ENCODE measurements around the gene ALDH1L1. TPM values are rescaled to one million over a fixed set of nuclear protein-coding genes. Genes with fewer than 3 reads are reported as not detected.
A peak's percentile ranks its signal among the peaks of the same experiment; 100 is the strongest.

Gene ALDH1L1
- total RNA-seq, 1 experiment from 2014 or later, result not detected

DNA sequence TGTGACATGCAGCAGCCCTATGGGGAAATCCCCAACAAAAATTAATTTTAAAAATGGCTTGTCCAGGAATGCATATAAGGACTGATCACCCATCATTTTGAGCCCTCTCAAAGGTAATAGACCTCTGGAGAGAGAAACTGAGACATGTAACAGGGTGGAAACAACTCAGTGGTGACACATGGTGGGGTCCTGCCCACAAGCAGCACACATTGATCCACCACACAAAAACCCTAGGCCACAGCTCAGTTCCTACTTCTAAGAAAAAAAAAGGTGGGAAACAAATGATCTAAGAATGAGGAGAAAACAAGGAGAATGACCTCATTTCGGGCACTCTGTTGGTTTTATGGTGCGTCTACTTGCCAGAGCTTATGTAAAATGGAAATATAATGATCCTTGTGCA lies 94.5 kb downstream of the ALDH1L1 start:
- no peaks in the 10 kb centered on the region for H3K27me3 ChIP-seq (ENCODE audit: low read length)
- no peaks in the 10 kb centered on the region; the same call in 1 of the 2 replicates for H3K36me3 ChIP-seq (ENCODE audit: low read depth, low read length)
- H3K9me2 ChIP-seq (replicated peaks; ENCODE audit: low read length), result no peaks in the 10 kb centered on the region
- no peak for TF ChIP-seq EZH2 (IDR thresholded peaks at IDR 0.05; ENCODE audit: low read length, unreplicated experiment)
- TF ChIP-seq, protein P1, sequence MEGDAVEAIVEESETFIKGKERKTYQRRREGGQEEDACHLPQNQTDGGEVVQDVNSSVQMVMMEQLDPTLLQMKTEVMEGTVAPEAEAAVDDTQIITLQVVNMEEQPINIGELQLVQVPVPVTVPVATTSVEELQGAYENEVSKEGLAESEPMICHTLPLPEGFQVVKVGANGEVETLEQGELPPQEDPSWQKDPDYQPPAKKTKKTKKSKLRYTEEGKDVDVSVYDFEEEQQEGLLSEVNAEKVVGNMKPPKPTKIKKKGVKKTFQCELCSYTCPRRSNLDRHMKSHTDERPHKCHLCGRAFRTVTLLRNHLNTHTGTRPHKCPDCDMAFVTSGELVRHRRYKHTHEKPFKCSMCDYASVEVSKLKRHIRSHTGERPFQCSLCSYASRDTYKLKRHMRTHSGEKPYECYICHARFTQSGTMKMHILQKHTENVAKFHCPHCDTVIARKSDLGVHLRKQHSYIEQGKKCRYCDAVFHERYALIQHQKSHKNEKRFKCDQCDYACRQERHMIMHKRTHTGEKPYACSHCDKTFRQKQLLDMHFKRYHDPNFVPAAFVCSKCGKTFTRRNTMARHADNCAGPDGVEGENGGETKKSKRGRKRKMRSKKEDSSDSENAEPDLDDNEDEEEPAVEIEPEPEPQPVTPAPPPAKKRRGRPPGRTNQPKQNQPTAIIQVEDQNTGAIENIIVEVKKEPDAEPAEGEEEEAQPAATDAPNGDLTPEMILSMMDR (conservative IDR thresholded peaks at IDR 0.05; ENCODE audit: low read depth, low read length), result no peak
- TF ChIP-seq EZH2phosphoT487 (IDR thresholded peaks at IDR 0.05; ENCODE audit: borderline replicate concordance, low read length), result no peak
- ATAC-seq (no peak), DNase-seq (no peak)
- no peak overlapping the region for H2AFZ ChIP-seq (ENCODE audit: low read length)
- no peak overlapping the region for H3K27ac ChIP-seq (ENCODE audit: low read length)
- no TSS peak for BruUV-seq (replicated peaks)
- peaks cover 11% of the 10 kb centered on the region for H3K4me1 ChIP-seq (ENCODE audit: insufficient read depth, low read length)
- no peak overlapping the region for H3K4me3 ChIP-seq (ENCODE audit: low read length)
- no peak overlapping the region for H3K9ac ChIP-seq (ENCODE audit: low read length)
- H3K9me3 ChIP-seq (ENCODE audit: low read length), result 0 out of 2 replicates have a peak, but pooled peaks cover 4% of the 10 kb centered on the region
- no peak overlapping the region for H3K4me2 ChIP-seq (ENCODE audit: low read length)
- POLR2A ChIA-PET (ENCODE audit: unreplicated experiment), result no interaction called here
- H3K79me2 ChIP-seq (ENCODE audit: low read length), result no peaks in the 10 kb centered on the region
- CTCF ChIA-PET, result no interaction called here
- H4K20me1 ChIP-seq (ENCODE audit: low read length), result no peaks in the 10 kb centered on the region
- intact Hi-C loops (cut with micrococcal nuclease), result no loop called here
- no peaks in the 10 kb centered on the region for H3F3A ChIP-seq (ENCODE audit: low read length, unreplicated experiment)

DNA sequence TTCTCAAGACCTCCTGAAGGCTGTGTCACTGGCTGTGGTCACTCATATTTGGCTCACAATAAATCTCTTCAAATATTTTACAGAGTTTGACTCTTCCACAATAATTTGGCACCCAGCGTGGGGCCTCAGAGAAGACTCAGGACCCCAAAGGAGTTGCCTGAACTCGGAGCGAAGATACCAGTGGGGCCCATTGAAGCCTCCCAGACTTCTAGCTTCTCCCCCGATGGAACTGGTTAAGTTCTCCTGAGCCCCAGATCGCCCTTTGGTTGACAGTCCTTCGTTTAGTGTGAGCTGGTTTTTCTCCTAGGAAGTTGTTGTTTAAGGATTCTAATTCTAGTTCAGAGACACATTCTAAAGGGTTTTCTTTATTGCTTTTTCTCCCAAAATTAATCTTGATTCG lies 95.1 kb downstream of the ALDH1L1 start:
- H3K27me3 ChIP-seq (ENCODE audit: low read length), result no peaks in the 10 kb centered on the region
- ATAC-seq, result no peak
- no peak for DNase-seq
- CTCF ChIA-PET, result no interaction called here
- H3F3A ChIP-seq (ENCODE audit: low read length, unreplicated experiment), result no peaks in the 10 kb centered on the region
- no peak overlapping the region for H2AFZ ChIP-seq (ENCODE audit: low read length)
- no peaks in the 10 kb centered on the region for H3K79me2 ChIP-seq (ENCODE audit: low read length)
- POLR2A ChIA-PET (ENCODE audit: unreplicated experiment), result no interaction called here
- no peaks in the 10 kb centered on the region for H4K20me1 ChIP-seq (ENCODE audit: low read length)
- intact Hi-C loops (cut with micrococcal nuclease), result no loop called here
- H3K27ac ChIP-seq (ENCODE audit: low read length), result no peak overlapping the region
- peaks cover 11% of the 10 kb centered on the region for H3K4me1 ChIP-seq (ENCODE audit: insufficient read depth, low read length)
- 0 out of 2 replicates have a peak, but pooled peaks cover 4% of the 10 kb centered on the region for H3K9me3 ChIP-seq (ENCODE audit: low read length)
- H3K36me3 ChIP-seq (ENCODE audit: low read depth, low read length), result no peaks in the 10 kb centered on the region; the same call in 1 of the 2 replicates
- H3K4me2 ChIP-seq (ENCODE audit: low read length), result no peak overlapping the region
- no peaks in the 10 kb centered on the region for H3K9me2 ChIP-seq (replicated peaks; ENCODE audit: low read length)
- BruUV-seq (replicated peaks), result no TSS peak
- no peak overlapping the region for H3K9ac ChIP-seq (ENCODE audit: low read length)
- no peak for TF ChIP-seq EZH2 (IDR thresholded peaks at IDR 0.05; ENCODE audit: low read length, unreplicated experiment)
- no peak overlapping the region for H3K4me3 ChIP-seq (ENCODE audit: low read length)

DNA sequence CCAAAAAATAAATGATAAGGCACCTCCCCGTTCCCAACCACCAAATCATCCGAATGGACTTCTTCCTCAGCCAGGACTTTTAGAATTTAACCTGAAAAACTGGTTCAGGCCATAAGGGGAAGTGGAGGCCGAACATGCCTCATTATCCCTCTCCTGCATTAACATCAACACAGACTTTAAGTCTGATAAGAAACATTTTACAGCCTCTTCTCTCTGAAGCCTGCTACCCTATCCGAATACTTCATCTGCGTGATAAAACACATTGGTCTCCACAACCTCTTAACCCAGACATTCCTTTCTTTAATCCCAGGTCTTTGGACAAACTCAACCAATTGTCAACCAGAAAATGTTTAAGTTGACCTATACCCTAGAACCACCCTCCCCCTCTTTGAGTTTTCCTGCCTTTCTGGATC lies 95.6 kb downstream of the ALDH1L1 start:
- ChIA-PET CTCF (no interaction called here), POLR2A (ENCODE audit: unreplicated experiment) (no interaction called here)

More for the DNA sequence above, 95.6 kb downstream of the ALDH1L1 start:
- intact Hi-C loops (cut with micrococcal nuclease), result loop anchor here (5.0 kb wide), 1 partner anchor 157 kb away; no protein-coding TSS in a partner anchor
- no peak for DNase-seq
- Histone ChIP-seq H3K4me3 (ENCODE audit: low read length) (peak overlapping the region; percentile 73), H3K4me2 (ENCODE audit: low read length) (peak overlapping the region; percentile 96), H3F3A (ENCODE audit: low read length, unreplicated experiment) (no peaks in the 10 kb centered on the region), H3K27me3 (ENCODE audit: low read length) (no peaks in the 10 kb centered on the region), H3K36me3 (ENCODE audit: low read depth, low read length) (no peaks in the 10 kb centered on the region; the same call in 1 of the 2 replicates), H3K79me2 (ENCODE audit: low read length) (no peaks in the 10 kb centered on the region), H3K9ac (ENCODE audit: low read length) (0 out of 2 replicates have a peak overlapping the region, but pooled peaks have one; percentile 61), H3K4me1 (ENCODE audit: insufficient read depth, low read length) (peaks cover 11% of the 10 kb centered on the region), H4K20me1 (ENCODE audit: low read length) (no peaks in the 10 kb centered on the region), H3K9me2 (replicated peaks; ENCODE audit: low read length) (no peaks in the 10 kb centered on the region), H2AFZ (ENCODE audit: low read length) (peak overlapping the region; percentile 74), H3K27ac (ENCODE audit: low read length) (no peak overlapping the region), H3K9me3 (ENCODE audit: low read length) (0 out of 2 replicates have a peak, but pooled peaks cover 4% of the 10 kb centered on the region)
- BruUV-seq (replicated peaks), result no TSS peak
- no peak for TF ChIP-seq EZH2phosphoT487 (IDR thresholded peaks at IDR 0.05; ENCODE audit: borderline replicate concordance, low read length)
- TF ChIP-seq EZH2 (IDR thresholded peaks at IDR 0.05; ENCODE audit: low read length, unreplicated experiment), result no peak
- TF ChIP-seq, protein P1 (conservative IDR thresholded peaks at IDR 0.05; ENCODE audit: low read depth, low read length), result no peak
- ATAC-seq, result no peak

All from PC-3 (cell line).